ENCODE measurements around the gene CACNA1C.

Gene CACNA1C

GRCh38 chr12:2312175-2312574 is 259.4 kb downstream of the CACNA1C start:
- Mint-ChIP-seq H3K27ac (ENCODE audit: low read depth) (no peak overlapping the region), H3K36me3 (ENCODE audit: insufficient read depth) (no peaks in the 10 kb centered on the region), H3K27me3 (peaks cover 25% of the 10 kb centered on the region), H3K4me3 (no peak overlapping the region), H3K4me1 (no peaks in the 10 kb centered on the region), H3K9me3 (no peaks in the 10 kb centered on the region)
- DNase-seq (ENCODE audit: low spot score in 2 of 2) (no peak), ATAC-seq (replicated peaks; ENCODE audit: extremely low read depth, poor library complexity, severe bottlenecking) (no peak)

- no peak for ATAC-seq (replicated peaks; ENCODE audit: extremely low read depth, poor library complexity, severe bottlenecking)
- Mint-ChIP-seq H3K27ac (ENCODE audit: low read depth) (no peak overlapping the region), H3K27me3 (peaks cover 31% of the 10 kb centered on the region), H3K4me1 (no peaks in the 10 kb centered on the region), H3K4me3 (no peak overlapping the region), H3K9me3 (no peaks in the 10 kb centered on the region), H3K36me3 (ENCODE audit: insufficient read depth) (no peaks in the 10 kb centered on the region)
- DNase-seq (ENCODE audit: low spot score in 2 of 2) = no peak
Observed at GRCh38 chr12:2312770-2313169, 260.0 kb downstream of the CACNA1C start.

GRCh38 chr12:2314492-2314891 is 261.7 kb downstream of the CACNA1C start:
- Mint-ChIP-seq H3K9me3 (no peaks in the 10 kb centered on the region), H3K4me1 (no peaks in the 10 kb centered on the region), H3K27ac (ENCODE audit: low read depth) (no peak overlapping the region), H3K27me3 (peaks cover 48% of the 10 kb centered on the region), H3K4me3 (no peak overlapping the region), H3K36me3 (ENCODE audit: insufficient read depth) (no peaks in the 10 kb centered on the region)
- DNase-seq (ENCODE audit: low spot score in 2 of 2) (no peak), ATAC-seq (replicated peaks; ENCODE audit: extremely low read depth, poor library complexity, severe bottlenecking) (no peak)

GRCh38 chr12:2317772-2318171 is 265.0 kb downstream of the CACNA1C start:
- ATAC-seq (replicated peaks; ENCODE audit: extremely low read depth, poor library complexity, severe bottlenecking) (no peak), DNase-seq (ENCODE audit: low spot score in 2 of 2) (no peak)
- peaks cover 79% of the 10 kb centered on the region for H3K27me3 Mint-ChIP-seq
- no peaks in the 10 kb centered on the region for H3K4me1 Mint-ChIP-seq
- H3K4me3 Mint-ChIP-seq = no peak overlapping the region
- H3K36me3 Mint-ChIP-seq (ENCODE audit: insufficient read depth) = no peaks in the 10 kb centered on the region
- H3K27ac Mint-ChIP-seq (ENCODE audit: low read depth) = no peak overlapping the region
- no peaks in the 10 kb centered on the region for H3K9me3 Mint-ChIP-seq

GRCh38 chr12:2318286-2318685 is 265.5 kb downstream of the CACNA1C start:
- Mint-ChIP-seq H3K27ac (ENCODE audit: low read depth) (no peak overlapping the region), H3K27me3 (peaks cover 84% of the 10 kb centered on the region)
- no peak for DNase-seq (ENCODE audit: low spot score in 2 of 2)

GRCh38 chr12:2319136-2319535 is 266.3 kb downstream of the CACNA1C start:
- no peak overlapping the region for H3K27ac Mint-ChIP-seq (ENCODE audit: low read depth)
- no peaks in the 10 kb centered on the region for H3K4me1 Mint-ChIP-seq
- ATAC-seq (replicated peaks; ENCODE audit: extremely low read depth, poor library complexity, severe bottlenecking) = no peak
- no peak for DNase-seq (ENCODE audit: low spot score in 2 of 2)
- peaks cover 90% of the 10 kb centered on the region for H3K27me3 Mint-ChIP-seq
- no peak overlapping the region for H3K4me3 Mint-ChIP-seq
- H3K36me3 Mint-ChIP-seq (ENCODE audit: insufficient read depth) = no peaks in the 10 kb centered on the region
- H3K9me3 Mint-ChIP-seq = no peaks in the 10 kb centered on the region

More at GRCh38 chr12:2318286-2318685, 265.5 kb downstream of the CACNA1C start:
- Mint-ChIP-seq H3K36me3 (ENCODE audit: insufficient read depth) (no peaks in the 10 kb centered on the region), H3K9me3 (no peaks in the 10 kb centered on the region), H3K4me1 (no peaks in the 10 kb centered on the region), H3K4me3 (no peak overlapping the region)
- ATAC-seq (replicated peaks; ENCODE audit: extremely low read depth, poor library complexity, severe bottlenecking) = no peak

- DNase-seq (ENCODE audit: low spot score in 2 of 2) = no peak
- H3K9me3 Mint-ChIP-seq = no peaks in the 10 kb centered on the region
- peaks cover 85% of the 10 kb centered on the region for H3K27me3 Mint-ChIP-seq
- no peaks in the 10 kb centered on the region for H3K36me3 Mint-ChIP-seq (ENCODE audit: insufficient read depth)
- H3K4me1 Mint-ChIP-seq = no peaks in the 10 kb centered on the region
- no peak overlapping the region for H3K27ac Mint-ChIP-seq (ENCODE audit: low read depth)
- H3K4me3 Mint-ChIP-seq = no peak overlapping the region
- no peak for ATAC-seq (replicated peaks; ENCODE audit: extremely low read depth, poor library complexity, severe bottlenecking)
Observed at GRCh38 chr12:2319737-2320506, 267.1 kb downstream of the CACNA1C start.

GRCh38 chr12:2320841-2321240 is 268.1 kb downstream of the CACNA1C start:
- no peak for ATAC-seq (replicated peaks; ENCODE audit: extremely low read depth, poor library complexity, severe bottlenecking)
- Mint-ChIP-seq H3K4me3 (no peak overlapping the region), H3K27ac (ENCODE audit: low read depth) (no peak overlapping the region), H3K36me3 (ENCODE audit: insufficient read depth) (no peaks in the 10 kb centered on the region), H3K4me1 (no peaks in the 10 kb centered on the region), H3K9me3 (no peaks in the 10 kb centered on the region), H3K27me3 (peaks cover 90% of the 10 kb centered on the region)
- no peak for DNase-seq (ENCODE audit: low spot score in 2 of 2)

GRCh38 chr12:2322554-2323120 is 269.9 kb downstream of the CACNA1C start:
- no peak overlapping the region for H3K4me3 Mint-ChIP-seq
- H3K9me3 Mint-ChIP-seq = no peaks in the 10 kb centered on the region
- no peak for ATAC-seq (replicated peaks; ENCODE audit: extremely low read depth, poor library complexity, severe bottlenecking)
- peaks cover 93% of the 10 kb centered on the region for H3K27me3 Mint-ChIP-seq
- H3K4me1 Mint-ChIP-seq = no peaks in the 10 kb centered on the region
- H3K27ac Mint-ChIP-seq (ENCODE audit: low read depth) = no peak overlapping the region
- no peaks in the 10 kb centered on the region for H3K36me3 Mint-ChIP-seq (ENCODE audit: insufficient read depth)
- no peak for DNase-seq (ENCODE audit: low spot score in 2 of 2)

GRCh38 chr12:2323532-2324255 is 270.9 kb downstream of the CACNA1C start:
- Mint-ChIP-seq H3K4me1 (no peaks in the 10 kb centered on the region), H3K36me3 (ENCODE audit: insufficient read depth) (no peaks in the 10 kb centered on the region), H3K27ac (ENCODE audit: low read depth) (no peak overlapping the region), H3K27me3 (peaks cover 90% of the 10 kb centered on the region), H3K9me3 (no peaks in the 10 kb centered on the region), H3K4me3 (no peak overlapping the region)
- ATAC-seq (replicated peaks; ENCODE audit: extremely low read depth, poor library complexity, severe bottlenecking) (no peak), DNase-seq (ENCODE audit: low spot score in 2 of 2) (no peak)

- Mint-ChIP-seq H3K4me3 (no peak overlapping the region), H3K27me3 (peaks cover 90% of the 10 kb centered on the region), H3K36me3 (ENCODE audit: insufficient read depth) (no peaks in the 10 kb centered on the region), H3K27ac (ENCODE audit: low read depth) (no peak overlapping the region), H3K4me1 (no peaks in the 10 kb centered on the region), H3K9me3 (no peaks in the 10 kb centered on the region)
- DNase-seq (ENCODE audit: low spot score in 2 of 2) (no peak), ATAC-seq (replicated peaks; ENCODE audit: extremely low read depth, poor library complexity, severe bottlenecking) (no peak)
Observed at GRCh38 chr12:2324387-2324786, 271.6 kb downstream of the CACNA1C start.

GRCh38 chr12:2325519-2325918 is 272.7 kb downstream of the CACNA1C start:
- H3K9me3 Mint-ChIP-seq = no peaks in the 10 kb centered on the region
- no peak overlapping the region for H3K4me3 Mint-ChIP-seq
- ATAC-seq (replicated peaks; ENCODE audit: extremely low read depth, poor library complexity, severe bottlenecking) (no peak), DNase-seq (ENCODE audit: low spot score in 2 of 2) (no peak)
- H3K36me3 Mint-ChIP-seq (ENCODE audit: insufficient read depth) = no peaks in the 10 kb centered on the region
- H3K27ac Mint-ChIP-seq (ENCODE audit: low read depth) = no peak overlapping the region
- no peaks in the 10 kb centered on the region for H3K4me1 Mint-ChIP-seq
- H3K27me3 Mint-ChIP-seq = peaks cover 89% of the 10 kb centered on the region

GRCh38 chr12:2326470-2326869 is 273.7 kb downstream of the CACNA1C start:
- ATAC-seq (replicated peaks; ENCODE audit: extremely low read depth, poor library complexity, severe bottlenecking) = no peak

More at GRCh38 chr12:2326470-2326869, 273.7 kb downstream of the CACNA1C start:
- Mint-ChIP-seq H3K4me3 (no peak overlapping the region), H3K36me3 (ENCODE audit: insufficient read depth) (no peaks in the 10 kb centered on the region), H3K4me1 (no peaks in the 10 kb centered on the region), H3K9me3 (no peaks in the 10 kb centered on the region), H3K27me3 (peaks cover 91% of the 10 kb centered on the region), H3K27ac (ENCODE audit: low read depth) (no peak overlapping the region)
- DNase-seq (ENCODE audit: low spot score in 2 of 2) = no peak
